Suprapubic skin (tissue), 4 donors: ENCODE measurements around the gene NAPB. TPM values are rescaled to one million over a fixed set of nuclear protein-coding genes. Genes with fewer than 3 reads are reported as not detected.

Experiments used
- DNase-seq, 2 donors: peaks; one replicate each; pipeline ENCODE4 v3.0.0-alpha.2; 2019; ENCODE audit warnings: low spot score in 2 of 2
- H3K27ac ChIP-seq: fragments of 200-600 bp; sonication (generic); one replicate; pipeline ENCODE4 v1.5.1; 2019
- H3K27me3 ChIP-seq: fragments of 200-600 bp; sonication (generic); one replicate; pipeline ENCODE4 v1.5.1; 2019
- H3K36me3 ChIP-seq: fragments of 200-600 bp; sonication (generic); one replicate; pipeline ENCODE4 v1.5.1; 2019
- H3K4me1 ChIP-seq: fragments of 200-600 bp; sonication (generic); one replicate; pipeline ENCODE4 v1.5.1; 2019
- H3K4me3 ChIP-seq: fragments of 200-600 bp; sonication (generic); one replicate; pipeline ENCODE4 v1.5.1; 2019; ENCODE audit warnings: mild to moderate bottlenecking
- H3K9me3 ChIP-seq: fragments of 200-600 bp; sonication (generic); one replicate; pipeline ENCODE4 v1.5.1; 2019
- EP300 ChIP-seq: sonication (generic); formaldehyde crosslinking; IDR thresholded peaks from one replicate; pipeline ENCODE4 v1.6.1; 2017; ENCODE audit warnings: antibody characterized with exemption
- POLR2A ChIP-seq, 2 donors: fragments of 450-650 bp; IDR thresholded peaks; one replicate each; pipeline ENCODE4 v1.6.1; 2017; ENCODE audit warnings: antibody characterized with exemption in 2 of 2, mild to moderate bottlenecking in 2 of 2, moderate library complexity in 2 of 2
- POLR2AphosphoS5 ChIP-seq, 3 donors: sonication (generic); formaldehyde crosslinking; IDR thresholded peaks; one replicate each; pipeline ENCODE4 v1.6.1; 2017; ENCODE audit warnings: antibody characterized with exemption in 3 of 3
- WGBS: methylation state at CpG from one replicate; pipeline ENCODE4 v1.1.5; 2018; 5-methylcytosine and 5-hydroxymethylcytosine counted together
- total RNA-seq, 4 donors: library from RNA; depleted of rRNA; stranded (reverse); fragments of >200 nt; gene quantifications; one replicate each; pipeline ENCODE4 v1.1.0, GENCODE V29; 2016
- TF ChIP-seq, protein P1 (sequence below), 2 donors: fragments of 200-600 bp in 1 of 2; fragments of 450-650 bp in 1 of 2; sonication (generic) in 1 of 2; IDR thresholded peaks; one replicate each; pipeline ENCODE4 v1.5.1; 2016 to 2019; ENCODE audit warnings: antibody characterized with exemption in 2 of 2, mild to moderate bottlenecking in 1 of 2, moderate library complexity in 1 of 2

NAPB gene
- total RNA-seq, 4 donors from 2014 or later: 6.6 to 21.6 (median 8.9) TPM

DNA sequence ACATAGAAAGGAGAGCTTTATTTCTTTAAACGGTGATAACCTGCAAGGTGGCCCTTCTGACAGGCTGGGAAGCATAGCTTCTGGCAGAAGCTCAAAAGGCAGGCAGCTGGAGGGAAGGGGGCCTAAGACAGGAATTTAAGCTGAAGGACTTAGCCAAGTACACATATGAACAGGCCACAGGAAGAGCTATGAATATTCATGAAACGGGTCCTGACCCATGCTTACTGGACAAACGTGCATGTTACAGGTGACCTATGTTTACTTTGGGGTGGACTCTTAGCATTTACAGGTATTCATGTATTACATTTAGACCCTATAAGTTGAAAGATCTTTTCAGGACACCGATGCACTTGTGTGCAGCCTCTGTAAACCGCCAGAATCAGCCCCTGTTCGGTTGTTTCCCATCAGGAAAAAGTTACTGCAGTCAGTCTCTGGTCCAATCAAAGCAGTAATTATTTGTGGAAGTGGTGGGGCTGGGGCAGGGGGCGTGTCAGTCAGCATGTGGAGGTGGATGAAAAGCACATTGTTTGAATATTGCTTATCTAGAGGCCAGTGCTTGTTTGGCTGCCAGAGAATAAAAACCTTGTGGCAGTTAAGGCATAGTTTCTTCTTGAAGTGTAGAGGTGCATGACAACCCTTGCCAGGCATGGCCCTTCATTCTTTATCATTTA lies 62.2 kb downstream of the NAPB start:
- Histone ChIP-seq H3K4me3 (no peak overlapping the region), H3K27ac (peak overlapping the region; percentile 95), H3K27me3 (no peaks in the 10 kb centered on the region), H3K36me3 (peaks cover 23% of the 10 kb centered on the region), H3K4me1 (peaks cover 41% of the 10 kb centered on the region), H3K9me3 (no peaks in the 10 kb centered on the region)
- DNase-seq: no peak
- TF ChIP-seq EP300: no peak
- no peak for TF ChIP-seq POLR2AphosphoS5 (IDR thresholded peaks at IDR 0.05)
- no peak for TF ChIP-seq POLR2A (IDR thresholded peaks at IDR 0.05)
- TF ChIP-seq, protein P1, sequence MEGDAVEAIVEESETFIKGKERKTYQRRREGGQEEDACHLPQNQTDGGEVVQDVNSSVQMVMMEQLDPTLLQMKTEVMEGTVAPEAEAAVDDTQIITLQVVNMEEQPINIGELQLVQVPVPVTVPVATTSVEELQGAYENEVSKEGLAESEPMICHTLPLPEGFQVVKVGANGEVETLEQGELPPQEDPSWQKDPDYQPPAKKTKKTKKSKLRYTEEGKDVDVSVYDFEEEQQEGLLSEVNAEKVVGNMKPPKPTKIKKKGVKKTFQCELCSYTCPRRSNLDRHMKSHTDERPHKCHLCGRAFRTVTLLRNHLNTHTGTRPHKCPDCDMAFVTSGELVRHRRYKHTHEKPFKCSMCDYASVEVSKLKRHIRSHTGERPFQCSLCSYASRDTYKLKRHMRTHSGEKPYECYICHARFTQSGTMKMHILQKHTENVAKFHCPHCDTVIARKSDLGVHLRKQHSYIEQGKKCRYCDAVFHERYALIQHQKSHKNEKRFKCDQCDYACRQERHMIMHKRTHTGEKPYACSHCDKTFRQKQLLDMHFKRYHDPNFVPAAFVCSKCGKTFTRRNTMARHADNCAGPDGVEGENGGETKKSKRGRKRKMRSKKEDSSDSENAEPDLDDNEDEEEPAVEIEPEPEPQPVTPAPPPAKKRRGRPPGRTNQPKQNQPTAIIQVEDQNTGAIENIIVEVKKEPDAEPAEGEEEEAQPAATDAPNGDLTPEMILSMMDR (IDR thresholded peaks at IDR 0.05): no peak
- WGBS: 61% methylated on average over 7 of the region's 7 CpGs

DNA sequence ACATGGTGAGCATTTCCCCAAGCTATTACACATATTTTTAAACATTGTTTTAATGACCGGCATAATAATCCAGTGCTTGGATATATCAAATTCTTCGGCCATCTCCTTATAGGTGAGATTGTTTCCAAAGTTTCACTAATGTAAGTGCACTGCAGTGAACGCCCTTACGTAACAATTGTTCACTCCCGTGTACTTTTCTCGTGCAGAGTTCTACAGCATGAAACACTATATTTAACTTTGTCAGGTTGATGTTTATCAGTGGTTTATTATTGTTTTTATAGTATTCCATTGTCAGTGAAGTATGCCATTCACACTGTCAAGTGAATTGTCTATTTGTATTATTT lies 62.8 kb downstream of the NAPB start:
- Histone ChIP-seq H3K27me3 (no peaks in the 10 kb centered on the region), H3K27ac (peak overlapping the region; percentile 95), H3K4me3 (peak overlapping the region; percentile 72), H3K9me3 (no peaks in the 10 kb centered on the region), H3K36me3 (peaks cover 28% of the 10 kb centered on the region), H3K4me1 (peaks cover 39% of the 10 kb centered on the region)
- DNase-seq: no peak
- TF ChIP-seq EP300 (no peak), POLR2AphosphoS5 (IDR thresholded peaks at IDR 0.05) (no peak), POLR2A (IDR thresholded peaks at IDR 0.05) (no peak)
- TF ChIP-seq, protein P1 (IDR thresholded peaks at IDR 0.05): no peak
- 14% methylated on average over 6 of the region's 6 CpGs for WGBS

DNA sequence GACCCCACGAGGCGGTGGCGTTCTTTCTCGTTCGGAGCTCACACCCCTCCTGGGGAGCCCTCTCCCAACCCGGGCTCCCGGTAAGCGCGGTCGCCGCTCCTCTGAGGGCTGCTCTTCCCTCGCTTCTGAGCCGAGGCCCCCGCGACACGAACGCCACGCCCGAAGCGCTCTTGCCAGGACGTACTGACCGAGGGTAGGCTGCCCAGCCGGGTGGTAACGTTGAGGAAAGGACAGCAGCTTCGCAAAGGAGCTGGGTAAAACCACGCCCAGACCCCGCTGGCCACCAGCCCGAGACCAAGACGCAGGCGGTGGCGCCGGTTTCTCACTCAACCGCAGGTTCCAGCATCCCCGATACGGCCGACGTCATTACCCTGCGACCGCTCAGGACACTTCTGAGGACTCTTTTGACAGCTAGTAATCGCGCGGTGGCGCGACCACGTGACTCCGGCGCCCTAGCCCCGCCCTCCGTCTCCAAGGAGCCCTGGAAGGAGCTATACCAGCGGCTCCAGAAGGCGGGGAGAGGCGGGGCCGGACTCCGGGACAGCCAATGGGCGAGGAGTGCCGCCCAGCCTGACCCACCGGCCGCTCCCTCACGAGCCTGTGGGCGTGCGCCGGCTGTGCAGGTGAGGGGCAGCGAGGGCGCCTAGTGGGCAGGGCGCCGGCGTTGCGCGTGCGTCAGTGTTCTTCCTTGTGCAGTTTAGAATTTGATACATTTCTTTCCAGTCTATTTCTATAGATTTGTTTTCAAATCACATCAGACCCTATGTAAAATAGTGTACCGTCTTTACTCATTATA lies 63.3 kb downstream of the NAPB start:
- H3K36me3 ChIP-seq: peaks cover 29% of the 10 kb centered on the region
- H3K27ac ChIP-seq: peak overlapping the region; percentile 95
- H3K4me3 ChIP-seq: peak overlapping the region; percentile 72
- DNase-seq: peak; percentile 100
- WGBS: under 1% methylated on average over 59 of the region's 71 CpGs
- H3K27me3 ChIP-seq: no peaks in the 10 kb centered on the region
- no peaks in the 10 kb centered on the region for H3K9me3 ChIP-seq
- TF ChIP-seq EP300: no peak
- TF ChIP-seq POLR2A (IDR thresholded peaks at IDR 0.05): peak in 1 of 2 donors; percentile 52
- TF ChIP-seq, protein P1 (IDR thresholded peaks at IDR 0.05): no peak
- peak in 2 of 3 donors; percentile 80 to 82 for TF ChIP-seq POLR2AphosphoS5 (IDR thresholded peaks at IDR 0.05)
- H3K4me1 ChIP-seq: peaks cover 33% of the 10 kb centered on the region

DNA sequence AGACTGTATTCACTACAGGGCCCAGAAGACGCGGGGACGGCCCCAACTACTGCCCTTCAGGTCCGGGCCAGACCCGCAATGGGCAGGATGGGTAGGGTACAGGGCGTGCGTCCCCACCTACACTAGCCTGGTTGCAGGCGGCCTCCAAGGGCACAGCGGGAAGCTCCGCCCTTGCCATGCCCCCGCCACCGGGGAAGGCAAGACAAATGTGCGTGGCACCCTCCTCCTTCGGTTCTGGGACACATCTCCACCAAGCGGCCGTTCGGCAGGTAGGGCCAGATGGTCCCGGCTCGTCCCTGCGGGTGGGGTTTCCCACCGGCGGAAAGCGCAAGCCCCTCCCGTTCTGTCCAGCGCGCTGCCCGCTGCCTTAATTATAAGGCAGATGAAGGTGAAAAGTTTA lies 65.1 kb downstream of the NAPB start:
- WGBS: 78% methylated on average over 27 of the region's 27 CpGs

More for the DNA sequence above, 65.1 kb downstream of the NAPB start:
- peaks cover 29% of the 10 kb centered on the region for H3K36me3 ChIP-seq
- H3K4me3 ChIP-seq: no peak overlapping the region
- H3K4me1 ChIP-seq: peaks cover 45% of the 10 kb centered on the region
- DNase-seq: no peak
- no peak overlapping the region for H3K27ac ChIP-seq
- no peaks in the 10 kb centered on the region for H3K9me3 ChIP-seq
- no peaks in the 10 kb centered on the region for H3K27me3 ChIP-seq
- TF ChIP-seq POLR2A (IDR thresholded peaks at IDR 0.05): no peak
- no peak for TF ChIP-seq POLR2AphosphoS5 (IDR thresholded peaks at IDR 0.05)
- TF ChIP-seq EP300: no peak
- TF ChIP-seq, protein P1 (IDR thresholded peaks at IDR 0.05): no peak
